ENCODE results near the gene SOX5. TPM values are rescaled to one million over a fixed set of nuclear protein-coding genes. Genes with fewer than 3 reads are reported as not detected.
"Not testable (repeated sequence)": the region's sequence is repeated elsewhere in the genome, so short reads cannot be mapped to it uniquely, and the experiment has no call there.

Gene SOX5
- total and polyA plus RNA-seq, 9 of the 15 experiments (the other 6 are each of a cell fraction or from before 2014, with no cell fraction given) = 8.3 to 16.5 (median 11.9) TPM

DNA sequence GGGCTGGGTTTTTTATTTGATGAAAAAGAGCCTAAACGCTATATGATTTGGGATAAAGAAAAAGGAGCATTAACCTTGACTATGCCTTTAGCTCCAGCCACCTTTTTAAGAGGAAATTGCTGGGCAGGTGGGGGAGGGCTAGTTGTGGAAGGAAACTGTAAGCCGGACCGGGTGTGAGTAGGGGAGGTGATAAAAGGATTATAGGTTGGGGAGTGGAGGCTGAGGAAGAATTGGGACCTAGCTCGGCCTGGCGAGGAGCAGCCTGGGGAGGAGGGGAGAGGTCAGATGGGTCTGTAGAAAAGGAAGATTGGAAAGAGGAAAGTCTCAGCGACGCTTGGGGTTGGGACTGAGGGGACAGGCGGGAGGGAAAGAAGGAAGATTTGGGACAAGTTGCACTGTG lies 439.6 kb downstream of the SOX5 start (continued):
- TF ChIP-seq CHAMP1 (IDR thresholded peaks at IDR 0.05) = peak; percentile 77
- TF ChIP-seq CBFA2T2 (conservative IDR thresholded peaks at IDR 0.05) = peak; percentile 26; the same call in 1 of the 2 replicates
- peak; percentile 26; the same call in 1 of the 2 replicates for TF ChIP-seq EP300 (IDR thresholded peaks at IDR 0.05; ENCODE audit: low read length)
- TF ChIP-seq, protein P1, sequence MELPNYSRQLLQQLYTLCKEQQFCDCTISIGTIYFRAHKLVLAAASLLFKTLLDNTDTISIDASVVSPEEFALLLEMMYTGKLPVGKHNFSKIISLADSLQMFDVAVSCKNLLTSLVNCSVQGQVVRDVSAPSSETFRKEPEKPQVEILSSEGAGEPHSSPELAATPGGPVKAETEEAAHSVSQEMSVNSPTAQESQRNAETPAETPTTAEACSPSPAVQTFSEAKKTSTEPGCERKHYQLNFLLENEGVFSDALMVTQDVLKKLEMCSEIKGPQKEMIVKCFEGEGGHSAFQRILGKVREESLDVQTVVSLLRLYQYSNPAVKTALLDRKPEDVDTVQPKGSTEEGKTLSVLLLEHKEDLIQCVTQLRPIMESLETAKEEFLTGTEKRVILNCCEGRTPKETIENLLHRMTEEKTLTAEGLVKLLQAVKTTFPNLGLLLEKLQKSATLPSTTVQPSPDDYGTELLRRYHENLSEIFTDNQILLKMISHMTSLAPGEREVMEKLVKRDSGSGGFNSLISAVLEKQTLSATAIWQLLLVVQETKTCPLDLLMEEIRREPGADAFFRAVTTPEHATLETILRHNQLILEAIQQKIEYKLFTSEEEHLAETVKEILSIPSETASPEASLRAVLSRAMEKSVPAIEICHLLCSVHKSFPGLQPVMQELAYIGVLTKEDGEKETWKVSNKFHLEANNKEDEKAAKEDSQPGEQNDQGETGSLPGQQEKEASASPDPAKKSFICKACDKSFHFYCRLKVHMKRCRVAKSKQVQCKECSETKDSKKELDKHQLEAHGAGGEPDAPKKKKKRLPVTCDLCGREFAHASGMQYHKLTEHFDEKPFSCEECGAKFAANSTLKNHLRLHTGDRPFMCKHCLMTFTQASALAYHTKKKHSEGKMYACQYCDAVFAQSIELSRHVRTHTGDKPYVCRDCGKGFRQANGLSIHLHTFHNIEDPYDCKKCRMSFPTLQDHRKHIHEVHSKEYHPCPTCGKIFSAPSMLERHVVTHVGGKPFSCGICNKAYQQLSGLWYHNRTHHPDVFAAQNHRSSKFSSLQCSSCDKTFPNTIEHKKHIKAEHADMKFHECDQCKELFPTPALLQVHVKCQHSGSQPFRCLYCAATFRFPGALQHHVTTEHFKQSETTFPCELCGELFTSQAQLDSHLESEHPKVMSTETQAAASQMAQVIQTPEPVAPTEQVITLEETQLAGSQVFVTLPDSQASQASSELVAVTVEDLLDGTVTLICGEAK (IDR thresholded peaks at IDR 0.05) = peak; percentile 11; the same call in 1 of the 2 replicates
- TF ChIP-seq, protein P1 (CRISPR knock-in tag; IDR thresholded peaks at IDR 0.05) = not testable (repeated sequence)
- peak; percentile 35; the same call in 1 of the 2 replicates for TF ChIP-seq SMARCA4 (IDR thresholded peaks at IDR 0.05)
- TF ChIP-seq HDAC1 (IDR thresholded peaks at IDR 0.05) = peak in 1 of 2 experiments; percentile 39; a peak in 1 of 4 replicates
- 0 out of 2 replicates have a peak, but pooled peaks have one; percentile 30 for TF ChIP-seq CTBP1 (IDR thresholded peaks at IDR 0.05; ENCODE audit: borderline replicate concordance)
- TF ChIP-seq TAL1 (IDR thresholded peaks at IDR 0.05) = peak; percentile 23; the same call in 1 of the 2 replicates
- TF ChIP-seq CBFA2T3 (IDR thresholded peaks at IDR 0.05) = peak; percentile 43; the same call in 1 of the 2 replicates
- peak; percentile 46; the same call in 1 of the 2 replicates for TF ChIP-seq TCF3 (CRISPR knock-in tag; IDR thresholded peaks at IDR 0.05)
- TF ChIP-seq NR2C1 (IDR thresholded peaks at IDR 0.05) = not testable (repeated sequence)
- TF ChIP-seq NR2C1 (tag; IDR thresholded peaks at IDR 0.05) = 0 out of 2 replicates have a peak, but pooled peaks have one; percentile 7
